Stimulated activated CD4-positive, alpha-beta T cell treated with anti-CD3 and anti-CD28 coated beads, Interleukin-15, amount 100 ng/mL, for 24 hours (primary cell): ENCODE measurements around the gene WDPCP.
"Not testable (repeated sequence)": the region's sequence is repeated elsewhere in the genome, so short reads cannot be mapped to it uniquely, and the experiment has no call there.

Source experiments
- DNase-seq: peaks from one replicate; pipeline ENCODE4 v3.0.0-alpha.2; 2020

The WDPCP gene

DNA sequence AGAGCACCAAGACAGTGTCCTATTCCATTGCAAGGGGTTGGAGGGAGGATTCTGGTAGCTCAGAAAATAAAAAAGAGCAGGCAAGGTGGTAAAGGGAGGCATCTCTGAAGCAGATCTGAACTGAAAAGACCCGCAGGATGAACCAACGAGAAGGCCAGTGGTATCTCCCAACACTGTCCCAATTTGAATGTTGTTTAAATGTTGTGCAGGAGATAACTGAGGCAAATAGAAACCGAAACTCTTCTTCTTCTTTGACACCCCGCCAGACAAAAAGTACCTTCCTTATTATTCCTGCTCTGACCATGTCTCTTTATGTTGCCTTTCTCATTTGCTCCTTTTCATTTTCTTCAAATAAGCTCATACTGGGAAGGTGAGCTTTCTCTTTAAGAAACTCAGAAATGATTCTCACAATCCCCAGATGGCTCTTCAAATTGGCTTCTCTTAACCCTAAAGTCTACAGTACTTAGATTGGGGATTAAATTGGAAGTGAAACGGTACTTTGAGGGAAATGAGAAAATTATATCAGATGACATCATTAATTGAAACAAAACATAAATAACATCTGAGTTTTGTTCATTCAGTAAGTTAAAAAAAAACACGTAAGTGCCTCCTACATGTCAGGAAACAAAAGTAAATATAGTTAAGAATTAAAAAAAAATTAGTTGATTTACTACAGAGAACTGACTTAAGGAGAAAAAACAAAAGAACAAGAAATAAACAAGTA is 143.6 kb downstream of the WDPCP start:
- no peak for DNase-seq

GRCh38 chr2:63440612-63441011 is 147.7 kb downstream of the WDPCP start:
- DNase-seq: no peak

DNA sequence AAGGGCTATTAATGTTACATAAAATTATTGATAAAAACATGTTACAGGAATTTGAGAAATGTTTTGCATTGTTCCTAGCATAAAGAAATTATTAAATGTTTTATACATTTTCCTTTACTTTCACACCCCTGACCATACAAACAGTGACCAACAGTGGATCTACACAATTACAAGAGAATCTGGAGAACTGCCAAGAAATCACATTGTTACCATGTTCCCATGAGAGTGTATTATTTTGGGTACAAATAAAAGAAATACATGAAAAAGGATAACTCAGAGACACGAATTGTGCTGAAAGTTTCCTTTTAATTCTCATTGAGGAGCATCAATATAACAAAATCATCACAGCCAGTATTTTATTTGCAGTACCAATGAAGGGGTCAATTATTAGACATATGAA is 150.1 kb downstream of the WDPCP start:
- no peak for DNase-seq

DNA sequence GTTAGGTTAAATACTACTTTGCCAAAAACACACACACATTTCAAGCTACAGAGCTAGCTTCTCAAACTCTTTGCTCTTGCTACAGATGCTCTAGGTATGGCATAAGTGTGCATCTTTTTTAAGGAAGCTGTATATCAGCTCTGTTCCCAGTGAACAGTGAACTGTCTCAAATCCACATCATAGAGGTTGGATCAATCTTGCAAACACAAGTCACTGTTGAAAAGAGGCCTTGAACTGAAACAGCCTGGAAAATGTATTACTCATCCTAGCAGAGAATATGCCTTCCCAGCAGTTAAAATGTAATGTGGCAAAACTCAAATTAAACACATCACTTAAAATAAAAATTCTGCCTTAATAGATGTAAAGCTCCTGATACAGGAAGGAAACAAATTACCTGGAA is 151.8 kb downstream of the WDPCP start:
- no peak for DNase-seq

DNA sequence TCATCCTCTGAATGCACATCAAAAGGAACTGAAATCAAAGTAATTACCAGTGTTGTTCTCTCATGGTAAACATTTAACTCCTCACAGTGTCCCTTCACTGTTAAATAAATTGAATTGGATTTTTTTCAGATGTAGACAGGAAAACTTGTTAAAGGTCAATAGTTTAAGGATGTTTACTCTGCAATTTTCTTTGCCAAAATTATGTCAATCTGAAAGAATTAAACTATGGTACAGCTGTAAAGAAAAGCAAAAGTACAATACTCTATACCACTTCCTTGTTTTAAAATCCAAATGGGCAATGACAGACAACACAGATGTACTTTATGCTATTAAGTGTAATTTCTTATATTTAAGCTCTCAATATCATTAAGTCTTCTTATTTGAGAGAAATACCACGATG is 153.2 kb downstream of the WDPCP start:
- DNase-seq: no peak

GRCh38 chr2:63434024-63435001 is 154.0 kb downstream of the WDPCP start:
- no peak for DNase-seq

- no peak for DNase-seq
Observed at GRCh38 chr2:63432373-63432772, 155.9 kb downstream of the WDPCP start.

DNA sequence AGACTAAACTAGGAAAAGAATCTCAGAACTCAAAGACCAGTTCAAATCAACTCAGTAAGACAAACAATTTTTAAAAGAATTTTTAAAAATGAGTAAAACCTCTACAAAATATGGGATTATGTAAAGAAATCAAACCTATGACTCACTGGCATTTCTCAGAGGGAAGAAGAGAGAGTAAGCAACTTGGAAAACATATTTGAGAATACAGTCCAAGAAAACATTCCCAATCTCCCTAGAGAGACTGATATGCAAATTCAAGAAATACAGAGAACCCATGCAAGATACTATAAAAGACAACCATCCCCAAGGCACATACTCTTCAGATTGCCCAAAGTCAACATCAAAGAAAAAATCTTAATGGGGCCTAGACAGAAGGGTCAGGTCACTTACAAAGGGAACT is 162.7 kb downstream of the WDPCP start:
- DNase-seq: no peak

- no peak for DNase-seq
Observed at GRCh38 chr2:63425079-63425416, 163.2 kb downstream of the WDPCP start.

DNA sequence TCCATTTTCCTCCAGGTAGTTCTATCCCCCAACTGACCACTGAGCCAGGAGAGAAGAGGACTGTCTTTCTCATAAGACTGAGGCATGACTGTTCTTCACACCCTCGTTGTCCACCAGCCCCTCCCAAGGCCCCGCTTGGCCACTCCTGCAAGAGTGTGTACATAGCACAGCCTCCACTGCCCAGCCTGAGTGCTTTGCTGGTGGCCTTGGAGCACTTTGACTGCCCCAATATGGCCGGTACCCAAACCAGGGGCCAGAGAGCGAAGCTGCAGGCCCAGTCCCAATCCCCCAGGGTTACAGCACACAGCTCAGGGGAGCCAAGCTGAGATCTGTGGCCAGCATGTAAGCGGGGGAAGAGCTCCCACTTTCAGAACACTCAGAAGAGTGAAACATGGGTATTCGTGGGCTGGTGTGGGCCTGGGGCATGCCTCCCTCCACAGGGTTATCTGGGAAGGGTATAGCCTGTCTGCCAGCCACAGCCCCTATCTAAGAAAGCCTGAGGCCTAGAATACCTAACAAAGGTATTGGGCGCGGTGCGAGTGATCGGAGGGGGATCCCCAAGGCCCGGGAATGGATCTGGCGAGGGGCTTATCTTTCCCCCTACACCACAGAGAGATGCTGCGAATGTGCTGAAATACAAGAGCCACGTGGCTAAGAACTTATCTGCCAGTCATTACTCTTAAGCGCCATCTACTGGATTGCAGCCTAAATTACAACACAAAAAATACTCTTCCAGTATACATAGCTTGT is 163.8 kb downstream of the WDPCP start:
- peak; percentile 9 for DNase-seq

DNA sequence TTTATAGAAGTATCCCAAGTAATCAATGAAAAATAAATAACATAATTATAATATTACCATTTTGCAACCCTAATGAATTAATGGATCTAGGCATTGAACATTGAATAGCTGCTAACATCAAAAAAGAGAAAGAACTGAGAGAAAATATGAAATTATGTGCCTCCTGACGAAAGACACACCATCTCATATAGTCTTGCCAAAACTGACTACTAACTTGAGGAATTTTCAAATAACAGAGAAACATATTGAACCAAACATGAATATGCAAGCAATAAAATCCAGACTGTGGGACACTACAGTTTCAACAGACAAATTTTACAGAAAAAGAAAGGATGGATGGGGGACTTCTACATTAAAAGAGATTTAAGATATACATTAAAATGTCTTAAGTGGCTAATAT is 165.7 kb downstream of the WDPCP start:
- DNase-seq: no peak

DNA sequence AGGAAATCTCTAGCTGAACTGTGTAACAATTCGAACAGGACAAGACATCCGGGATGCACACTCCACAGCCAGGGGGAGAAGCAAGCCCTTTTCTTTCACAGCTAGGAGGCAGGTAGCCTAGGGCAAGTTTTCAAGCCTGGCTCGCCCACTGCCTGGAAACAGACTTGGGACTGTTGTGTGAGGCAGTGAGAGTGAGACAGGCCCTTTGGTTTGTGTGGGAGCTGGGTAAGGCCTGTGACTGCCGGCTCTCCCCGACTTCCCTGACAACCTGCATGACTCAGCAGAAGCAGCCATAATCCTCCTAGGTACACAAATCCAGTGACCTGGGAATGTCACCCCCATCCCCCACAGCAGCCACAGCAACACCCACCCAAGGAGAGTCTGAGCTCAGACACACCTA is 179.7 kb downstream of the WDPCP start:
- no peak for DNase-seq

- no peak for DNase-seq
Observed at GRCh38 chr2:63406641-63407040, 181.6 kb downstream of the WDPCP start.

- no peak for DNase-seq
Observed at GRCh38 chr2:63403820-63404219, 184.5 kb downstream of the WDPCP start.

DNA sequence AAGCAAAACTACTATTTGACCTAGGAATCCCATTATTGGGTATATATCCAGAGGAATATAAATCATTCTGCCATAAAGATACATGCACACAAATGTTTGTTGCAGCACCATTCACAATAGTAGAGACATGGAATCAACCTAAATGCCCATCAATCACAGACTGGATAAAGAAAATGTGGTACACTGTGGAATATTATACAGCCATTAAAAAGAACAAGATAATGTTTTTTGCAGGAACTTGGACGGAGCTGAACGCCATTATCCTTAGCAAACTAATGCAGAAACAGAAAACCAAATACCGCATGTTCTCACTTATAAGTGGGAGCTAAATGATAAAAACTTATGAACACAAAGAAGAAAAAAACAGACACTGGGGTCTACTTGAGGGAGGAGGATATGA is 185.4 kb downstream of the WDPCP start:
- not testable (repeated sequence) for DNase-seq

GRCh38 chr2:63399156-63399555 is 189.1 kb downstream of the WDPCP start:
- no peak for DNase-seq

GRCh38 chr2:63379451-63379850 is 208.8 kb downstream of the WDPCP start:
- no peak for DNase-seq

- DNase-seq: no peak
Observed at GRCh38 chr2:63378589-63378988, 209.7 kb downstream of the WDPCP start.

GRCh38 chr2:63374341-63374740 is 213.9 kb downstream of the WDPCP start:
- no peak for DNase-seq

DNA sequence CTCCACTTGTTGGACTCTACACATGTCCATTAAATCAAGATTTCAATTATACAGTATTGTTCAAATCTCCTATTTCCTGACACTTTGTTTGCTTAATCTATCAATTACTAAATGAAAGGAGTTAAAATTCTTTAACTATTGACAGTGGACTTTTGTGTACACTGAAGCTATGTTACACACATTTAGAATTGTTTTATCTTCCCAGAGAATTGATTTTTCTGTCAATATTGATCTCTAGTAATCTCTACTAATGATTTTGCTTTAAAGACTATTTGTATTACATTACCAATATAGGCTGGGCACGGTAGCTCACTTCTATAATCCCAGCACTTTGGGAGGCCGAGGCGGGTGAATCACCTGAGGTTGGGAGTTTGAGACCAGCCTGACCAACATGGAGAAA is 215.7 kb downstream of the WDPCP start:
- no peak for DNase-seq

DNA sequence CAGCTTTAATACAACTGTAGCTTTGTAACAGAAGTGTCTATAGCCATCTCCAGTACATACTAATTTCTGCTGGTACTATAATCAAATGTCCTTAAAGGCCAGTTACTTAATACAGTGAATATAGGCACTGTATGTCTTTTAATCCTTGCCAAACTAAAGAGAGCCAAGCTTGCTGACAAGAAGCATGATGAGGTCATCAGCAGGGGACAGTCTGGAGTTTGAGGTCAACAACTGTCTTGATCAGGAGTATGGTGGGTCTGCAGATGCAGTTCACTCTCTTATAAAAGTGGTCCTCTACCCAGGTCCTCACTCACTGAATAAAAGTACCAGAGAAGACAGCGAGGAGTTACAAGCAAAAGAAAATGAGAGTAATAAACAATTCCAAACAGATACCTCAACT is 219.1 kb downstream of the WDPCP start:
- DNase-seq: no peak

- no peak for DNase-seq
Observed at GRCh38 chr2:63364866-63365265, 223.4 kb downstream of the WDPCP start.

GRCh38 chr2:63357722-63358121 is 230.6 kb downstream of the WDPCP start:
- DNase-seq: not testable (repeated sequence)

- no peak for DNase-seq
Observed at GRCh38 chr2:63347361-63347760, 240.9 kb downstream of the WDPCP start.
